ENCODE measurements around the gene MZF1. TPM values are rescaled to one million over a fixed set of nuclear protein-coding genes. Genes with fewer than 3 reads are reported as not detected.
"Not testable (repeated sequence)": the region's sequence is repeated elsewhere in the genome, so short reads cannot be mapped to it uniquely, and the experiment has no call there.

Gene MZF1
- total and polyA plus RNA-seq, 10 of the 15 experiments (the other 5 are each of a cell fraction or from before 2014, with no cell fraction given) = 0.38 to 14.7 (median 7.2) TPM

GRCh38 chr19:58543826-58544590 lies 29.1 kb downstream of the MZF1 start, which contains the start of gene TRIM28 (continued):
- TF ChIP-seq, protein P1, sequence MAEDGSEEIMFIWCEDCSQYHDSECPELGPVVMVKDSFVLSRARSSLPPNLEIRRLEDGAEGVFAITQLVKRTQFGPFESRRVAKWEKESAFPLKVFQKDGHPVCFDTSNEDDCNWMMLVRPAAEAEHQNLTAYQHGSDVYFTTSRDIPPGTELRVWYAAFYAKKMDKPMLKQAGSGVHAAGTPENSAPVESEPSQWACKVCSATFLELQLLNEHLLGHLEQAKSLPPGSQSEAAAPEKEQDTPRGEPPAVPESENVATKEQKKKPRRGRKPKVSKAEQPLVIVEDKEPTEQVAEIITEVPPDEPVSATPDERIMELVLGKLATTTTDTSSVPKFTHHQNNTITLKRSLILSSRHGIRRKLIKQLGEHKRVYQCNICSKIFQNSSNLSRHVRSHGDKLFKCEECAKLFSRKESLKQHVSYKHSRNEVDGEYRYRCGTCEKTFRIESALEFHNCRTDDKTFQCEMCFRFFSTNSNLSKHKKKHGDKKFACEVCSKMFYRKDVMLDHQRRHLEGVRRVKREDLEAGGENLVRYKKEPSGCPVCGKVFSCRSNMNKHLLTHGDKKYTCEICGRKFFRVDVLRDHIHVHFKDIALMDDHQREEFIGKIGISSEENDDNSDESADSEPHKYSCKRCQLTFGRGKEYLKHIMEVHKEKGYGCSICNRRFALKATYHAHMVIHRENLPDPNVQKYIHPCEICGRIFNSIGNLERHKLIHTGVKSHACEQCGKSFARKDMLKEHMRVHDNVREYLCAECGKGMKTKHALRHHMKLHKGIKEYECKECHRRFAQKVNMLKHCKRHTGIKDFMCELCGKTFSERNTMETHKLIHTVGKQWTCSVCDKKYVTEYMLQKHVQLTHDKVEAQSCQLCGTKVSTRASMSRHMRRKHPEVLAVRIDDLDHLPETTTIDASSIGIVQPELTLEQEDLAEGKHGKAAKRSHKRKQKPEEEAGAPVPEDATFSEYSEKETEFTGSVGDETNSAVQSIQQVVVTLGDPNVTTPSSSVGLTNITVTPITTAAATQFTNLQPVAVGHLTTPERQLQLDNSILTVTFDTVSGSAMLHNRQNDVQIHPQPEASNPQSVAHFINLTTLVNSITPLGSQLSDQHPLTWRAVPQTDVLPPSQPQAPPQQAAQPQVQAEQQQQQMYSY (CRISPR knock-in tag; IDR thresholded peaks at IDR 0.05) = no peak

DNA sequence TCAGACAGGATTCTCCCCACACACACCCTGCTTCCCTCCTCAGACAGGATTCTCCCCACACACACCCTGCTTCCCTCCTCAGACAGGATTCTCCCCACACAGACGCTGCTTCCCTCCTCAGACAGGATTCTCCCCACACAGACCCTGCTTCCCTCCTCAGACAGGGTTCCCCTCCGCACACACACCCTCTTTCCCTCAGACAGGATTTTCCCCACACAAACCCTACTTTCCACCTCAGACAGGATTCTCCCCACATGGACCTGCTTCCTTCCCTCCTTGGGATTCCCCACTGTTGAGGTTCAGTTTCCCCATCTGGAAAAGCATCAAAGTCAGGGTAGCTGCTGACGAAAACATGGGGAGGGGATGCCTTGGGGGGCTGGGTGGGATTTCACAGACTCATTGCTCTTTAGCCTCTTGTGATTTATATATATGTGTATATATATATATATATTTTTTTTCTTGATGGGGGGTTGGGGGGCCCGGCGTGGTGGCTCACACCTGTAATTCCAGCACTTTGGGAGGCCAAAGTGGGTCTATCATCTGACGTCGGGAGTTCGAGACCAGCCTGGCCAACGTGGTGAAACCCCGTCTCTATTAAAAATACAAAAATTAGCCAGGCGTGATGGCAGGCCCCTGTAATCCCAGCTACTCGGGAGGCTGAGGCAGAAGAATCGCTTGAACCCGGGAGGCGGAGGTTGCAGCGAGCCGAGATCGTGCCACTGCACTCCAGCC lies 30.3 kb downstream of the MZF1 start:
- H3K4me3 ChIP-seq; DNase-seq (ENCODE audit: low read depth, low spot score); H3K4me1 ChIP-seq (ENCODE audit: control insufficient read depth, insufficient read depth, low read length); ATAC-seq; FAIRE-seq; intact Hi-C loops (cut with micrococcal nuclease; ENCODE audit: unreplicated experiment); H2AFZ ChIP-seq (ENCODE audit: control insufficient read depth, low read depth, low read length); H3K9me3 ChIP-seq (replicated peaks; ENCODE audit: control insufficient read depth, insufficient read depth, low read length); H3K27me3 ChIP-seq (replicated peaks in 1 of 2; ENCODE audit: control insufficient read depth in 2 of 2, insufficient read depth in 2 of 2, low read length in 1 of 2); H3K27ac ChIP-seq (ENCODE audit: control insufficient read depth, insufficient read depth); BruUV-seq (replicated peaks); H3K9ac ChIP-seq (ENCODE audit: control insufficient read depth, insufficient read depth, low read length); in situ Hi-C loops (cut with MboI); H3K4me2 ChIP-seq (ENCODE audit: control insufficient read depth, insufficient read depth): not testable (repeated sequence)
- peaks cover 33% of the 10 kb centered on the region for H3K79me2 ChIP-seq (ENCODE audit: control insufficient read depth, insufficient read depth, low read length)
- POLR2A ChIA-PET = interaction anchor here (0.6 to 3.6 kb wide), 6 partner anchors 12 to 180 kb away, joined by 3 to 41 read pairs (median 12); partner anchors contain the start of genes CHMP2A, ZBTB45 and ZNF497
- peaks cover 19% of the 10 kb centered on the region for H4K20me1 ChIP-seq (ENCODE audit: control insufficient read depth, insufficient read depth)
- WGBS (ENCODE audit: insufficient coverage, insufficient replicate concordance, low lambda C conversion rate, missing lambda C conversion rate) = 65% methylated on average over 18 of the region's 18 CpGs
- RAD21 ChIA-PET (ENCODE audit: unreplicated experiment) = interaction anchor here (1.4 to 2.6 kb wide), 2 partner anchors 12 to 22 kb away, joined by 9 to 25 read pairs; partner anchors contain the start of genes CHMP2A and ZBTB45
- SMC1A ChIA-PET (ENCODE audit: uncharacterized antibody, unreplicated experiment) = interaction anchor here (1.9 kb wide), 1 partner anchor 22 kb away, joined by 14 read pairs; the partner anchor contains the start of gene ZBTB45
- peaks cover 8 to 16% of the 10 kb centered on the region in 2 experiments; a peak in 3 of 4 replicates for H3K36me3 ChIP-seq (ENCODE audit: control insufficient read depth in 2 of 2, insufficient read depth in 2 of 2, low read length in 1 of 2)
- CTCF ChIA-PET = interaction anchor here (1.7 kb wide), 1 partner anchor 33 kb away, joined by 4 read pairs; no protein-coding TSS in a partner anchor

DNA sequence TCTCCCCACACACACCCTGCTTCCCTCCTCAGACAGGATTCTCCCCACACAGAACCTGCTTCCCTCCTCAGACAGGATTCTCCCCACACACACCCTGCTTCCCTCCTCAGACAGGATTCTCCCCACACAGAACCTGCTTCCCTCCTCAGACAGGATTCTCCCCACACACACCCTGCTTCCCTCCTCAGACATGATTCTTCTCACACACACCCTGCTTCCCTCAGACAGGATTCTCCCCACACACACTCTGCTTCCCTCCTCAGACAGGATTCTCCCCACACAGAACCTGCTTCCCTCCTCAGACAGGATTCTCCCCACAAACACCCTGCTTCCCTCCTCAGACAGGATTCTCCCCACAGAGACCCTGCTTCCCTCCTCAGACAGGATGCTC lies 34.0 kb downstream of the MZF1 start:
- DNase-seq (ENCODE audit: low read depth, low spot score); SMC1A ChIA-PET (ENCODE audit: uncharacterized antibody, unreplicated experiment); BruUV-seq (replicated peaks); H3K4me2 ChIP-seq (ENCODE audit: control insufficient read depth, insufficient read depth); FAIRE-seq; H3K4me1 ChIP-seq (ENCODE audit: control insufficient read depth, insufficient read depth, low read length); H3K9ac ChIP-seq (ENCODE audit: control insufficient read depth, insufficient read depth, low read length); CTCF ChIA-PET; H3K9me3 ChIP-seq (replicated peaks; ENCODE audit: control insufficient read depth, insufficient read depth, low read length); H3K79me2 ChIP-seq (ENCODE audit: control insufficient read depth, insufficient read depth, low read length); in situ Hi-C loops (cut with MboI); H3K36me3 ChIP-seq (ENCODE audit: control insufficient read depth in 2 of 2, insufficient read depth in 2 of 2, low read length in 1 of 2); H3K27ac ChIP-seq (ENCODE audit: control insufficient read depth, insufficient read depth); ATAC-seq; H3K27me3 ChIP-seq (replicated peaks in 1 of 2; ENCODE audit: control insufficient read depth in 2 of 2, insufficient read depth in 2 of 2, low read length in 1 of 2); intact Hi-C loops (cut with micrococcal nuclease; ENCODE audit: unreplicated experiment); H3K4me3 ChIP-seq; POLR2A ChIA-PET; RAD21 ChIA-PET (ENCODE audit: unreplicated experiment); H4K20me1 ChIP-seq (ENCODE audit: control insufficient read depth, insufficient read depth); H2AFZ ChIP-seq (ENCODE audit: control insufficient read depth, low read depth, low read length): not testable (repeated sequence)
